IMR-90 (cell line): ENCODE measurements around the gene WIPF1. TPM values are rescaled to one million over a fixed set of nuclear protein-coding genes. Genes with fewer than 3 reads are reported as not detected.

Source experiments
- ATAC-seq: fragments of 200-7000 bp; cut with Tn5 transposase; 2 replicates; pipeline ENCODE4 v1.9.1; 2020; ENCODE audit warnings: low read depth, mild to moderate bottlenecking, moderate library complexity
- BruUV-seq: library from RNA; stranded (reverse); fragments of 400-500 nt; replicated peaks from 2 replicates; lab custom pipeline; 2021; lab: Mats Ljungman, UMichigan
- CTCF ChIA-PET: fragments of 300-600 bp; formaldehyde crosslinking; extraction: SDS; loops from one replicate; lab custom pipeline; 2021; ENCODE audit warnings: antibody characterized with exemption; lab: Yijun Ruan, JAX
- POLR2A ChIA-PET: fragments of 300-600 bp; sonication (Branson Sonifier 250); formaldehyde crosslinking; loops from one replicate; lab custom pipeline; 2022; ENCODE audit warnings: antibody characterized with exemption; ENCODE audit not compliant: unreplicated experiment; lab: Charles Lee
- DNase-seq: peaks from one replicate; pipeline ENCODE4 v3.0.0; 2013
- H2AFZ ChIP-seq: replicated peaks from 2 replicates; pipeline ENCODE3; 2013; ENCODE audit warnings: low read length, mild to moderate bottlenecking; ENCODE audit not compliant: poor library complexity
- H2AK5ac ChIP-seq: 2 replicates; pipeline ENCODE4 v1.6.1; 2013; ENCODE audit warnings: low read depth, low read length, inconsistent platforms
- H2AK9ac ChIP-seq: replicated peaks from 2 replicates; pipeline ENCODE3; 2013; ENCODE audit warnings: mild to moderate bottlenecking, low read depth, low read length, moderate library complexity; ENCODE audit not compliant: poor library complexity
- H2BK120ac ChIP-seq: 2 replicates; pipeline ENCODE4 v1.6.1; 2013; ENCODE audit warnings: low read depth, low read length, inconsistent platforms
- H2BK15ac ChIP-seq: 3 replicates; pipeline ENCODE4 v1.6.1; 2013; ENCODE audit warnings: low read depth, low read length, inconsistent platforms
- H2BK20ac ChIP-seq: 2 replicates; pipeline ENCODE4 v1.6.1; 2013; ENCODE audit warnings: low read depth, mild to moderate bottlenecking, inconsistent platforms, low read length, moderate library complexity
- H2BK5ac ChIP-seq: 2 replicates; pipeline ENCODE4 v1.6.1; 2013; ENCODE audit warnings: mild to moderate bottlenecking, low read depth, low read length, inconsistent platforms; ENCODE audit not compliant: poor library complexity, severe bottlenecking
- H3K14ac ChIP-seq: replicated peaks from 2 replicates; pipeline ENCODE4 v1.6.1; 2013; ENCODE audit warnings: low read depth, low read length, inconsistent platforms
- H3K18ac ChIP-seq: 2 replicates; pipeline ENCODE4 v1.6.1; 2013; ENCODE audit warnings: low read depth, low read length, control low read depth
- H3K23ac ChIP-seq: 2 replicates; pipeline ENCODE4 v1.6.1; 2013; ENCODE audit warnings: low read depth, low read length, inconsistent platforms
- H3K27ac ChIP-seq: 2 replicates; pipeline ENCODE4 v1.5.1; 2013; ENCODE audit warnings: mild to moderate bottlenecking, control low read depth, low read length; ENCODE audit not compliant: insufficient read depth
- H3K27me3 ChIP-seq: 2 replicates; pipeline ENCODE4 v1.6.1; 2013; ENCODE audit warnings: low read length; ENCODE audit not compliant: control insufficient read depth, insufficient read depth
- H3K36me3 ChIP-seq: 2 replicates; pipeline ENCODE4 v1.6.1; 2013; ENCODE audit warnings: low read length, mixed read lengths; ENCODE audit not compliant: control insufficient read depth, insufficient read depth
- H3K4ac ChIP-seq: 2 replicates; pipeline ENCODE4 v1.6.1; 2013; ENCODE audit warnings: low read depth, low read length, inconsistent platforms
- H3K4me1 ChIP-seq: 2 replicates; pipeline ENCODE4 v1.6.1; 2013; ENCODE audit warnings: low read length, mixed read lengths; ENCODE audit not compliant: control insufficient read depth, insufficient read depth
- H3K4me2 ChIP-seq: 2 replicates; pipeline ENCODE4 v1.6.1; 2013; ENCODE audit warnings: low read depth, mild to moderate bottlenecking, control low read depth, low read length, moderate library complexity
- H3K4me3 ChIP-seq: 2 replicates; pipeline ENCODE4 v1.5.1; 2013; ENCODE audit warnings: low read depth, mild to moderate bottlenecking, control low read depth, low read length, moderate library complexity; ENCODE audit not compliant: insufficient read depth
- H3K56ac ChIP-seq: 2 replicates; pipeline ENCODE4 v1.6.1; 2013; ENCODE audit warnings: low read length, inconsistent platforms; ENCODE audit not compliant: insufficient read depth; ENCODE audit errors: extremely low read depth
- H3K79me1 ChIP-seq, 2 experiments: 2 replicates each; pipeline ENCODE4 v1.6.1; 2013; ENCODE audit warnings: low read length in 2 of 2, inconsistent platforms in 1 of 2, low read depth in 1 of 2
- H3K9ac ChIP-seq: 2 replicates; pipeline ENCODE4 v1.6.1; 2013; ENCODE audit warnings: low read depth, low read length, control low read depth
- H3K9me1 ChIP-seq: 2 replicates; pipeline ENCODE4 v1.6.1; 2013; ENCODE audit warnings: low read length, inconsistent platforms; ENCODE audit not compliant: insufficient read depth
- H3K9me3 ChIP-seq: 2 replicates; pipeline ENCODE4 v1.6.1; 2013; ENCODE audit warnings: low read length; ENCODE audit not compliant: control insufficient read depth, insufficient read depth
- H4K20me1 ChIP-seq: 2 replicates; pipeline ENCODE4 v1.6.1; 2013; ENCODE audit warnings: low read length, inconsistent platforms; ENCODE audit not compliant: insufficient read depth
- H4K5ac ChIP-seq: 2 replicates; pipeline ENCODE4 v1.6.1; 2013; ENCODE audit warnings: mild to moderate bottlenecking, low read depth, low read length, control low read depth
- H4K8ac ChIP-seq, 2 experiments: 2 replicates each; pipeline ENCODE4 v1.6.1; 2013; ENCODE audit warnings: low read depth in 2 of 2, low read length in 2 of 2, control low read depth in 1 of 2, inconsistent platforms in 1 of 2
- H4K91ac ChIP-seq: 2 replicates; pipeline ENCODE4 v1.6.1; 2013; ENCODE audit warnings: low read depth, low read length, inconsistent platforms; ENCODE audit not compliant: insufficient read depth
- BHLHE40 ChIP-seq: fragments of 150-350 bp; IDR thresholded peaks from 2 replicates; pipeline ENCODE4 v1.6.1; 2016; ENCODE audit warnings: mild to moderate bottlenecking, low read depth, low read length
- CEBPB ChIP-seq: IDR thresholded peaks from 2 replicates; pipeline ENCODE4 v1.6.1; 2012; ENCODE audit warnings: low read depth, low read length, improper control_type of control experiment
- CHD1 ChIP-seq: IDR thresholded peaks from 2 replicates; pipeline ENCODE4 v1.6.1; 2012; ENCODE audit warnings: low read depth, low read length, improper control_type of control experiment
- FOS ChIP-seq: fragments of 150-350 bp; IDR thresholded peaks from 2 replicates; pipeline ENCODE4 v1.6.1; 2016; ENCODE audit warnings: low read depth, low read length
- MAFK ChIP-seq: IDR thresholded peaks from 2 replicates; pipeline ENCODE4 v1.6.1; 2012; ENCODE audit warnings: low read depth, low read length, improper control_type of control experiment
- MAZ ChIP-seq: IDR thresholded peaks from 2 replicates; pipeline ENCODE4 v1.6.1; 2012; ENCODE audit warnings: low read depth, mild to moderate bottlenecking, low read length, improper control_type of control experiment, moderate library complexity, borderline replicate concordance
- MXI1 ChIP-seq: IDR thresholded peaks from 2 replicates; pipeline ENCODE4 v1.6.1; 2012; ENCODE audit warnings: low read depth, mild to moderate bottlenecking, low read length, moderate library complexity, borderline replicate concordance
- NFE2L2 ChIP-seq: fragments of 150-350 bp; IDR thresholded peaks from 2 replicates; pipeline ENCODE4 v1.6.1; 2016; ENCODE audit warnings: low read depth, mild to moderate bottlenecking, low read length
- POLR2A ChIP-seq: IDR thresholded peaks from 2 replicates; pipeline ENCODE4 v1.6.1; 2012; ENCODE audit warnings: mild to moderate bottlenecking, low read depth, low read length
- RAD21 ChIP-seq: IDR thresholded peaks from 2 replicates; pipeline ENCODE4 v1.6.1; 2012; ENCODE audit warnings: low read length, improper control_type of control experiment
- RCOR1 ChIP-seq: IDR thresholded peaks from 2 replicates; pipeline ENCODE4 v1.6.1; 2012; ENCODE audit warnings: mild to moderate bottlenecking, low read length, improper control_type of control experiment; ENCODE audit not compliant: insufficient replicate concordance
- RFX5 ChIP-seq: IDR thresholded peaks from 2 replicates; pipeline ENCODE4 v1.8.0; 2012; ENCODE audit warnings: low read depth, mild to moderate bottlenecking, low read length, moderate library complexity
- SMC3 ChIP-seq: fragments of 150-350 bp; IDR thresholded peaks from 2 replicates; pipeline ENCODE4 v1.6.1; 2016; ENCODE audit warnings: low read depth, mild to moderate bottlenecking, antibody characterized with exemption, low read length, moderate library complexity
- WGBS, 2 experiments: methylation state at CpG; one replicate each; pipeline versions ENCODE4 v1.1.5 to v1.1.7; 2013; ENCODE audit warnings: missing lambda C conversion rate in 2 of 2; ENCODE audit not compliant: insufficient read length in 1 of 2; ENCODE audit errors: extremely low coverage in 2 of 2; 5-methylcytosine and 5-hydroxymethylcytosine counted together
- dilution Hi-C: fragments of 300-500 bp; cut with HindIII; formaldehyde crosslinking; loops from one replicate; pipeline ENCODE4 v1.14.3; 2018; ENCODE audit warnings: low sequenced_read_pairs; ENCODE audit not compliant: unreplicated experiment
- in situ Hi-C: fragments of 300-500 bp; cut with MboI; formaldehyde crosslinking; loops from 3 replicates; pipeline ENCODE4 v1.14.3; 2019; ENCODE audit warnings: low sequenced_read_pairs, inconsistent platforms, mixed read lengths
- intact Hi-C: fragments of 100-400 bp; cut with micrococcal nuclease; formaldehyde crosslinking; loops from 2 replicates; pipeline ENCODE4 v1.10.0; 2022
- polyA plus RNA-seq, 3 experiments: library from polyadenylated mRNA; depleted of rRNA; stranded (reverse); fragments of >200 nt; gene quantifications; 2 replicates each; pipeline ENCODE4 v1.2.3, GENCODE V29; 2012; ENCODE audit warnings: low replicate concordance in 1 of 3
- total RNA-seq: library from RNA; depleted of rRNA; stranded (reverse); fragments of >200 nt; gene quantifications from 2 replicates; pipeline ENCODE4 v1.2.3, GENCODE V29; 2012
- TF ChIP-seq, protein P1 (sequence below): fragments of 150-350 bp; IDR thresholded peaks from 2 replicates; pipeline ENCODE4 v1.6.1; 2017; ENCODE audit warnings: mild to moderate bottlenecking, antibody characterized with exemption, low read length, low read depth
- TF ChIP-seq, protein P2 (sequence below): conservative IDR thresholded peaks from 2 replicates; pipeline ENCODE4 v1.5.1; 2012; ENCODE audit warnings: mild to moderate bottlenecking, low read depth, low read length, improper control_type of control experiment
- TF ChIP-seq, protein P3 (sequence below): fragments of 150-350 bp; IDR thresholded peaks from 2 replicates; pipeline ENCODE4 v1.6.1; 2016; ENCODE audit warnings: low read depth, mild to moderate bottlenecking, low read length, moderate library complexity, borderline replicate concordance

The WIPF1 gene
- total and polyA plus RNA-seq, 2 of the 4 experiments (the other 2 are of a cell fraction) = 2.7 to 13.5 TPM

DNA sequence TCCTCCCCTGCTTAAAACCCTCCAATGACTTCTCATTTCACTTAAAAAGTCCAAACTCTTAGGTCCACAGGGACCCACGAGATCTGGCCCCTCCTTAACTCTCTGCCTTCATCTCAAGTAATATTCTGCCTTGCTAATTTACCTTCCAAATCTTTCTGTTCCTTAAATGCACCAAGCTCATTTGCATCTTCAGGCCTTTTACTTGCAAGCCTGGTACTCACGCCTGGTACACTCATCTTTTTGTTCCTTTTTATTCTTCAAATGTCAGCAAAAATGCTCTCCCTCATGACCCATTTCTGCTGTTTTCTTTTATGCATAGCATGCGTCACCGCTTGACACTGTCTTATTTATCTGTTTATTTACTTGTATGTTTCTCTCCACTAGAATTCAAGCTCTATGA is 2.7 kb upstream of the WIPF1 start:
- Histone ChIP-seq H3K9ac (no peak overlapping the region), H4K8ac (no peak overlapping the region), H3K4me2 (no peak overlapping the region), H3K56ac (no peak overlapping the region), H3K4ac (no peak overlapping the region), H3K23ac (no peak overlapping the region), H4K5ac (no peak overlapping the region), H3K27ac (no peak overlapping the region), H3K9me1 (peaks cover 6% of the 10 kb centered on the region; the same call in 1 of the 2 replicates), H2AFZ (no peak overlapping the region), H2BK5ac (no peak overlapping the region), H2AK5ac (no peak overlapping the region), H3K9me3 (no peaks in the 10 kb centered on the region), H3K4me1 (peaks cover 5% of the 10 kb centered on the region), H4K20me1 (no peaks in the 10 kb centered on the region), H3K79me1 (peaks cover 10 to 17% of the 10 kb centered on the region in 2 experiments; a peak in 3 of 4 replicates), H2BK20ac (no peak overlapping the region), H2BK120ac (no peak overlapping the region), H3K18ac (no peak overlapping the region), H4K91ac (no peak overlapping the region), H3K27me3 (no peaks in the 10 kb centered on the region), H2BK15ac (no peak overlapping the region), H3K4me3 (no peak overlapping the region), H3K14ac (no peak overlapping the region), H3K36me3 (no peaks in the 10 kb centered on the region), H2AK9ac (no peak overlapping the region)
- intact Hi-C loops (no loop called here), dilution Hi-C loops (no loop called here), in situ Hi-C loops (no loop called here)
- TF ChIP-seq RFX5 (no peak), MAFK (no peak), CHD1 (no peak), SMC3 (no peak), RAD21 (no peak), MXI1 (no peak), POLR2A (no peak), CEBPB (no peak), NFE2L2 (no peak), MAZ (no peak), RCOR1 (no peak), FOS (no peak), BHLHE40 (no peak)
- TF ChIP-seq, protein P1, sequence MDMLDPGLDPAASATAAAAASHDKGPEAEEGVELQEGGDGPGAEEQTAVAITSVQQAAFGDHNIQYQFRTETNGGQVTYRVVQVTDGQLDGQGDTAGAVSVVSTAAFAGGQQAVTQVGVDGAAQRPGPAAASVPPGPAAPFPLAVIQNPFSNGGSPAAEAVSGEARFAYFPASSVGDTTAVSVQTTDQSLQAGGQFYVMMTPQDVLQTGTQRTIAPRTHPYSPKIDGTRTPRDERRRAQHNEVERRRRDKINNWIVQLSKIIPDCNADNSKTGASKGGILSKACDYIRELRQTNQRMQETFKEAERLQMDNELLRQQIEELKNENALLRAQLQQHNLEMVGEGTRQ = no peak
- TF ChIP-seq, protein P2, sequence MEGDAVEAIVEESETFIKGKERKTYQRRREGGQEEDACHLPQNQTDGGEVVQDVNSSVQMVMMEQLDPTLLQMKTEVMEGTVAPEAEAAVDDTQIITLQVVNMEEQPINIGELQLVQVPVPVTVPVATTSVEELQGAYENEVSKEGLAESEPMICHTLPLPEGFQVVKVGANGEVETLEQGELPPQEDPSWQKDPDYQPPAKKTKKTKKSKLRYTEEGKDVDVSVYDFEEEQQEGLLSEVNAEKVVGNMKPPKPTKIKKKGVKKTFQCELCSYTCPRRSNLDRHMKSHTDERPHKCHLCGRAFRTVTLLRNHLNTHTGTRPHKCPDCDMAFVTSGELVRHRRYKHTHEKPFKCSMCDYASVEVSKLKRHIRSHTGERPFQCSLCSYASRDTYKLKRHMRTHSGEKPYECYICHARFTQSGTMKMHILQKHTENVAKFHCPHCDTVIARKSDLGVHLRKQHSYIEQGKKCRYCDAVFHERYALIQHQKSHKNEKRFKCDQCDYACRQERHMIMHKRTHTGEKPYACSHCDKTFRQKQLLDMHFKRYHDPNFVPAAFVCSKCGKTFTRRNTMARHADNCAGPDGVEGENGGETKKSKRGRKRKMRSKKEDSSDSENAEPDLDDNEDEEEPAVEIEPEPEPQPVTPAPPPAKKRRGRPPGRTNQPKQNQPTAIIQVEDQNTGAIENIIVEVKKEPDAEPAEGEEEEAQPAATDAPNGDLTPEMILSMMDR = no peak
- TF ChIP-seq, protein P3, sequence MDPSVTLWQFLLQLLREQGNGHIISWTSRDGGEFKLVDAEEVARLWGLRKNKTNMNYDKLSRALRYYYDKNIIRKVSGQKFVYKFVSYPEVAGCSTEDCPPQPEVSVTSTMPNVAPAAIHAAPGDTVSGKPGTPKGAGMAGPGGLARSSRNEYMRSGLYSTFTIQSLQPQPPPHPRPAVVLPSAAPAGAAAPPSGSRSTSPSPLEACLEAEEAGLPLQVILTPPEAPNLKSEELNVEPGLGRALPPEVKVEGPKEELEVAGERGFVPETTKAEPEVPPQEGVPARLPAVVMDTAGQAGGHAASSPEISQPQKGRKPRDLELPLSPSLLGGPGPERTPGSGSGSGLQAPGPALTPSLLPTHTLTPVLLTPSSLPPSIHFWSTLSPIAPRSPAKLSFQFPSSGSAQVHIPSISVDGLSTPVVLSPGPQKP = no peak
- no peak for DNase-seq
- BruUV-seq = no TSS peak
- ChIA-PET CTCF (interaction anchor here (0.7 kb wide), 1 partner anchor 137 kb away, joined by 5 read pairs; no protein-coding TSS in a partner anchor), POLR2A (no interaction called here)
- no peak for ATAC-seq
- 92% methylated on average over 2 of the region's 4 CpGs; no CpG with 5 or more reads in 1 of the 2 experiments for WGBS, 2 experiments
